Dermis microvascular lymphatic vessel endothelial cell (primary cell): ENCODE measurements around the gene TJP1. TPM values are rescaled to one million over a fixed set of nuclear protein-coding genes. Genes with fewer than 3 reads are reported as not detected.
"Not testable (repeated sequence)": the region's sequence is repeated elsewhere in the genome, so short reads cannot be mapped to it uniquely, and the experiment has no call there.

Experiments used
- DNase-seq, 2 donors: peaks; one replicate each; pipeline versions ENCODE4 v3.0.0 to v3.0.0-alpha.2; 2010; ENCODE audit warnings: low read depth in 2 of 2
- total RNA-seq: library from RNA; depleted of rRNA; stranded (reverse); fragments of >200 nt; gene quantifications from 2 replicates; pipeline ENCODE4 v1.2.1, GENCODE V29; 2014

Gene TJP1
- total RNA-seq, 1 donor from 2014 or later: 78.8 TPM

DNA sequence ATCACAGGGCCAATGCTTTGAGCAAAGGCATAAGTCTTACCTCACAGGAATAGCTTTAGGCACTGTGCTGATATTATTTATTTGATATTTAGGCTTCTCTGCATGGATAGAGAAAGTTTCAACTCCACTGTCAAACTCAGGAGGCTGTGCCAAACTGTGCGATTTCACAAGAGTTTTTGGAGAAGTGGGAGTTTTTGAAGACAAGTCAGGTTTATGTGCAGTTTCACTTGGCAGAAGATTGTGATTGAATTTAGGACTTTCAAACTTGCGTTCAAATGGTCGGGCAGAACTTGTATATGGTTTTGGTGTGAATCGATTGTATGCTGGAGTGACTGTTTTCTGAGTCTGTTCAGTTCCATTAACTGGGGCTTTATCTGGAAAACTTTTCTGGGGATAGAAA, 113.7 kb downstream of the TJP1 start:
- DNase-seq: no peak

DNA sequence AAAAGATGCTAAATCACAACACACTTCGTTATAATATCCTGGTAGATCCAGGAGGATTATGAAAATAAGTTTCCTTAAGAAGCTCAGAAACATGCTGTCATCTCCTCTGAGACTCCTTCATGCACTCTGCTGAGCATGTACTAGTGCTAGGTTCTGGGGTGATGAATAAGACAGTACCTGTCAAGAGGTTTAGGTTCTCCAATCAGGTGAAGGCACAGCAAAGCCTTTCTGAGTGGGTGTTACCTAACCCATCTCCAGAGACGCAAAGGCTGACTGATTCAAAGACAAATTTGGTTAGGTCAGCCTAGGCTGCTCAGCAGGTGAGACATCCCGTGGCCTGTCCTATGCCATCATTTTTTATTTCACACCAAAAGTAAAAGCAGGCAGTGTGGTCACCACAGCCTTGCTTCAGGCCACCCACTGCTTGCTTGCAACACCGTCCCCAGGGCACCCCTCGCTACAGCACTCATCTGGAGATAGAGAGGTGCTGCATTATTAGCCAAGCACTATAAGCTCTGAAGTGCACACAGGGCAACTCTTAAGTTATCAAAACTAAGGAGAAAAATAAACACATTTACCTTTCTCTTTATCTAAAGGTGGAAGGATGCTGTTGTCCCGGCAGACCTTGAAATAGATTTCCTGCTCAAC, 117.2 kb downstream of the TJP1 start:
- DNase-seq: no peak

- DNase-seq: no peak
These were observed 121.1 kb downstream of the TJP1 start for GRCh38 chr15:29701151-29701550.

DNA sequence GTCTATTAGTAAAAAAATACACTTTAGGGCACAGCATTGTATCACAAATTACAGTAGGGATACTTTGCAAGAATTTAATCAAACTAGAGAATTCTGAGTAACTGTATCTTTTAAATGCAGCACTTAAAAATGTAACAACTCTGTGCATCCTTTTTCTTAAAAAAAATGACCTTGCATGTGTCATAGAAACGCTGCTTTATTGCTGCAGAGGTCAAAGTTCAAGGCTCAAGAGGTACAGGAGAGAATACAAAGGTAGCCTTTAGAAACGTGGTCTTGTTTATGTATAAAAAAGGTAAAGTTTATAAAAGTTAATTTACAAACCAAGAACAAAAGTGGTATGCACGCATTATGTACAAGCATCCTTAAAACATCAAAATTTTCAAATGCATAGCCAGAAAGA, 122.0 kb downstream of the TJP1 start:
- DNase-seq: no peak

DNA sequence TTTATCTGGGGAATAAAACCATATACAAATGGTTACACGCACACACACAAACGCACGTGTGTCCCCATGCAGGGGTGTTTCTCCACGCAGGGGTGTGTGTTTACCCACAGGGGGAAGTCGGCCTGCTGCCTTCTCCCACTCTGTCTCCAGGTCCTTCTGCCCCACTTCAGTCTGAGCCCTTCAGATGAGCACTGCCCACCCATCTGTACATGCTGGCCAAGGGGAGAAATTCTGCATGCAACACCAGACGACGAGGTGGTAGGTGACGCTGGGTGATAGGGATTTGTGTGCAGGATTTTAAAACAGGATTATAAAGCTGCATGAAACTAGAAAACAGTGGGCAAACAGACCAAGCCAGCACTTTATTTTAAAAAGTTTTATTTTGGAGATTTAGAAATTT, 122.5 kb downstream of the TJP1 start:
- DNase-seq: no peak

DNA sequence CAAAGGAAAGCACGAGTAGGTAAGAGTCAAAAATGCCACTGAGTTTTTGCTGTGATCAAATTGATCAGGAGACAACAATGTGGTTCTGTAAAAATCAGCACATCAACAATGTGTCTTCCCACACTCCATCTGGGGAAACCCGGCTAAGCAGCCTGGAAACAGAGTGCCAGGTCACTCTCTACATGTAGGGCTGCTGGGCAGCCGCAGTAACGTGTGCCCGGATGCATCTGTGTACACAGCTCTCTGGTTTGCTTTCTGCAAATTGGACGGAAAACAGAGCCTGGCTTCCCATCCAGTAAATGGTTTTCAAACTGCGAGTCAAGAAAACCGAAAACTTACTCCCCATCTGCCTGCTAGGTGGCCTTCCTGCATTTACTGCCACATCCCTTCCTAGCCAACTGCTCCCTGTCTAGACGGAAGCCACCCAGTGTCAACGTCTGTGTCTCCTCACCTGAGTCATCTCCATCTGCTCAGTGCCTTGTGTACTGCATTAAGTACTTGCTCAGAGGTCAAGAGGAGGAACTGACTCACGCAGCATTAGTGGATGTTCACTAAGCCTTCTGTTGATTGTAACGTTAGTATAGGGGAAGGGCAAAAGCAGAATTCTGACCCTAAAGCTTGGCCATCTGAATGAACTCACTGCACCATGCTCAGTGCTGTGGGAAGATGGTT, 124.1 kb downstream of the TJP1 start:
- peak; percentile 30 to 98 for DNase-seq

GRCh38 chr15:29696950-29697738, 125.1 kb downstream of the TJP1 start:
- DNase-seq: no peak

GRCh38 chr15:29696506-29696905, 125.8 kb downstream of the TJP1 start:
- not testable (repeated sequence) for DNase-seq

GRCh38 chr15:29695489-29696167, 126.6 kb downstream of the TJP1 start:
- no peak for DNase-seq

DNA sequence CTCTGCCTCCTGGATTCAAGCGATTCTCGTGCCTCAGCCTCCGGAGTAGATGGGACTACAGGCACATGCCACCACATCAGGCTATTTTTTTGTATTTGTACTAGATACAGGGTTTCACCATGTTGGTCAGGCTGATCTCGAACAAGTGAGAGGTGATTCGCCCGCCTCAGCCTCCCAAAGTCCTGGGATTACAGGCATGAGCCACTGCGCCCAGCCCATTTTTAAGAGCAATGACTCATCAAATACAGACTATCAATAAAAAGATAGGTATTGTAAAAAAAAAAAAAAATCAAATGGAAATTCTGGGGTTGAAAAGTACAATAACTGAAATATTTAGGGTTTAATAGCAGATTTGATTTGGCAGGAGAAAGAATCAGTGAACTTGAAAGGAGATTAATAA, 129.0 kb downstream of the TJP1 start:
- no peak for DNase-seq

- DNase-seq: no peak
These were observed 129.7 kb downstream of the TJP1 start for GRCh38 chr15:29692527-29692926.

- no peak for DNase-seq
These were observed 131.3 kb downstream of the TJP1 start for GRCh38 chr15:29690765-29691475.

- DNase-seq: no peak
These were observed 132.8 kb downstream of the TJP1 start for GRCh38 chr15:29689287-29689986.

DNA sequence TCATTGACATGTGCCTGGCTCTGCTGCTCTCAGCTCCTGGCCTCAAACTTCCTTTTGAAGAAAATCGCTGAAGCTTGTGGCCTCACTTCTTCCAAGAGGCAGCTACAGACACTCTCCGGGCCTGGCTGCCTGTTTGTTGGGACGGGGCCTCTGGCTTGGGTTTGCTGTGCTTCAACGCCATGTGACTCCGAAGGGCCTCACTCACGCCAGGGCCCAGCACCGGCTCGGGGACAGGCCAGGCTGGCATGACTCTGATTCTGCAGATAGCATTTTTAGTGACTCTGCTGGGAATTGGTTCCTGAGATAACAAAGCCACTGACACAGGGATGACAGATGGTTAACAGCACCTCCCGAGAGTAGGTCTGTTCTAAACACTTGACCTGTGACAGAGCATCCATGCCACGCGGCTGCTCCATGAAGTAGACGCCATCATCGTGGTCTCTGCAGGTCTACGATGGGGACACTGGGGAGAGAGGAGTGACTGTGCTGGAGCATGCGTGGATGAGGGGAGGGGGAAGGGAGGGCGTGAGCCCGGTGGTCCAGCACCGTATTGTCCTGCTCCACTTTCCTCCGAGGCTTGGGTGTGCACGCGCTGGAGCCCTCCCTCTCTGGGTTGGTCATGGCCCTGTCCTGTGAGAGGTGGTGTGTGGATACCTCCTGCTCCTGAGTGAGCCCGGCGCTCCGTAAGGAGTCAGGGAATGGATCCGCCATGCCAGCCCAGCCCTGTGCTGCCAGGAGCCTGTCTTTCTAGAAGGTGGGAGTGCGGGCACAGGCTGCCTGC, 133.6 kb downstream of the TJP1 start:
- DNase-seq: no peak

DNA sequence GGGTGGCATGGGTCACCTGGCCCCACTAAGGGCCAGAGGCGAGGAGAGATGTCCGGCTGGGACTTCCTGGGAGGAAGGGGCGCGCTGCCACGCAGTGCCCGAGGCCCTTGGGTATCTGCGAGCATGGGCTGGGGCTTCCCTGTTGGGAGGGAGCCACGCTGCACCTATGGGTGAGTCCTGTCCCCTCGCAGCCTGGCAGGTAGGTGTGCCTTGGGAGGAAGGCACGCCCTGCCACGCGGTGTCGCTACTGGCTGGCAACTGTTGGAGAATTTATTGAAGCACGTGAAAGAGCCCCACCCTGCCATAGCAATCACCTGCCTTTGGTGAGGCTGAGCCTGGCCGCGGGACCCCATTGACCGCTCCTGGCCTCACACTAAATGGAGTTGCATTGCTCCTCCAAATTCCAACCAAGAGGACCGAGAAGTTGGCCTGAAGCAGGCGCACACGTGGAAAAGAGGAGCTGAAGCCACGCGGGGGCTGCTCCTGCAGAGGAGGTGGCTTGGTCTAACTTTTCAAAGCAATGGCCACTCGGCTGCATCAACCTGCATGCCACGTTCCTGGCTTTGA, 134.2 kb downstream of the TJP1 start:
- DNase-seq: no peak

DNA sequence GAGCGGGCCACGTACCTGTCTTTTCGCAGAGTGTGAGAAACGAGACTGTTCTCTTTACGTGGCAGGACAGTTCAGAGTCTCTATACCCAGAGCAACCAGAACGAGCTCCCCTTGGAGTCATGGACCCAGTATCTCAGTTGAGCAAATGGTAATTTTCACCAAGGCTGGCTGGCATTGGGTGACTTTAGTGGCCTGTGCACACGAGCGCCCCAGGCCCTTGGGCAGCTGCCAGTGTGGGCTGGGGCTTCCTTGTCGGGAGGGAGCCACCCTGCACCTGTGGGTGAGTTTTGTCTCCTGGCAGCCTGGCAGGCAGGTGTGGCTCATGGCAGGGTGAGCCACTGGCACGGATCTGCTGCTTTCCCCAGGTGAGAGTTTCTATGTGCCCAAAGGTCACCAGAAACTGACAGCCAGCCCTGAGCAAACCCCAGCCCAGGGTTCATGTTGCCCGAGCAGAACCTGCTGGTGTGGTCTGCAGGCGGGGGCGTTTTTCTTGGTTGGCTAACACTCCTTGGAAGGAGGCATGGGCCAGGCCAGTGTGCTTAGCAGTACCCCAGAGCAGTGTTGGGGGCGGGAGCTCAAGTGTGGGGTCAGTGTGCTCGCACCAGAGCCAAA, 135.0 kb downstream of the TJP1 start:
- no peak for DNase-seq

DNA sequence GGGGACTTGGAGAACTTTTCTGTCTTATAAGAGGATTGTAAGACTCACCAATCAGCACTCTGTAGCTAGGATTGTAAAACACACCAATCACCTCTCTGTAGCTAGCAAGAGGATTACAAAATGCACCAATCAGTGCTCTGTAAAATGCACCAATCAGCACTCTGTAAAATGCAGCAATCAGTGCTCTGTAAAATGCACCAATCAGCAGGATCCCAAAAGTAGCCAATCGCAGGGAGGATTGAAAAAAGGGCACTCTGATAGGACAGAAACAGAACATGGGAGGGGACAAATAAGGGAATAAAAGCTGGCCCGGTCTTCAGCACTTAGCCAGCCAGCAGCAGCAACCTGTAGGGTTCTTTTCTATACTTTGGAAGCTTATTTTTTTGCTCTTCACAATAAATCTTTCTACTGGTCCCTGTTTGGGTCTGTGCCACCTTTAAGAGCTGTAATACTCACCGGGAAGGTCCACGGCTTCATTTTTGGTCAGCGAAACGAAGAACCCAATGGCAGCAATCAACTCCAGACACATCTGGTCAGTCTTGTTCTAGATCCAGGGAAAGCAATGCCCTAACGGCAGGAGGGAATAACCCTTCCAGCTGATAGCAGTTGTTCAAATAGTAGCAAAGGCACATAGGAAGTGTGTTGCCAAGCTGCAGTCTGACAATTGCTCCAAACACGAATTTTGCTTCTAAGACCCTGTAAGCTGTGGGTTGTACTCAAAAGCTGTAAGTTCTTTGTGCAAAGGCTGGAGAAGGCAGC, 135.6 kb downstream of the TJP1 start:
- DNase-seq: no peak

- DNase-seq: no peak
These were observed 136.2 kb downstream of the TJP1 start for GRCh38 chr15:29686079-29686425.
